ENCODE measurements around the gene CYP26A1. TPM values are rescaled to one million over a fixed set of nuclear protein-coding genes. Genes with fewer than 3 reads are reported as not detected.

Gene CYP26A1
- total and polyA plus RNA-seq, 2 donors (not counting 1 experiment from before 2014, with no cell fraction given): under 0.01 TPM; not detected in 1

- no peak for DNase-seq (ENCODE audit: low read depth in 2 of 2)
- Histone ChIP-seq H3K9me3 (ENCODE audit: control insufficient read depth, insufficient read depth, low read depth, low read length) (no peaks in the 10 kb centered on the region), H3K4me3 (replicated peaks in 1 of 4; ENCODE audit: control extremely low read depth in 1 of 4, insufficient read depth in 1 of 4, low read depth in 3 of 4, low read length in 4 of 4) (peak overlapping the region in 3 of 4 experiments; percentile 30 to 49 (median 39)), H3K4me1 (ENCODE audit: control insufficient read depth, extremely low read depth, insufficient read depth, low read length) (no peaks in the 10 kb centered on the region), H4K20me1 (ENCODE audit: control insufficient read depth, extremely low read depth, insufficient read depth, low read length) (no peaks in the 10 kb centered on the region), H3K9ac (ENCODE audit: insufficient read depth, low read length) (no peak overlapping the region), H3K27me3 (ENCODE audit: control insufficient read depth, insufficient read depth, low read length) (peaks cover 66% of the 10 kb centered on the region), H3K36me3 (ENCODE audit: control insufficient read depth, insufficient read depth, low read length) (no peaks in the 10 kb centered on the region), H3K79me2 (ENCODE audit: control insufficient read depth, insufficient read depth, low read length) (no peaks in the 10 kb centered on the region), H3K27ac (ENCODE audit: insufficient read depth, low read length) (no peak overlapping the region), H3K4me2 (ENCODE audit: extremely low read depth, insufficient read depth, low read length) (peak overlapping the region; percentile 72), H2AFZ (ENCODE audit: low read length) (no peak overlapping the region)
- TF ChIP-seq, protein P1, sequence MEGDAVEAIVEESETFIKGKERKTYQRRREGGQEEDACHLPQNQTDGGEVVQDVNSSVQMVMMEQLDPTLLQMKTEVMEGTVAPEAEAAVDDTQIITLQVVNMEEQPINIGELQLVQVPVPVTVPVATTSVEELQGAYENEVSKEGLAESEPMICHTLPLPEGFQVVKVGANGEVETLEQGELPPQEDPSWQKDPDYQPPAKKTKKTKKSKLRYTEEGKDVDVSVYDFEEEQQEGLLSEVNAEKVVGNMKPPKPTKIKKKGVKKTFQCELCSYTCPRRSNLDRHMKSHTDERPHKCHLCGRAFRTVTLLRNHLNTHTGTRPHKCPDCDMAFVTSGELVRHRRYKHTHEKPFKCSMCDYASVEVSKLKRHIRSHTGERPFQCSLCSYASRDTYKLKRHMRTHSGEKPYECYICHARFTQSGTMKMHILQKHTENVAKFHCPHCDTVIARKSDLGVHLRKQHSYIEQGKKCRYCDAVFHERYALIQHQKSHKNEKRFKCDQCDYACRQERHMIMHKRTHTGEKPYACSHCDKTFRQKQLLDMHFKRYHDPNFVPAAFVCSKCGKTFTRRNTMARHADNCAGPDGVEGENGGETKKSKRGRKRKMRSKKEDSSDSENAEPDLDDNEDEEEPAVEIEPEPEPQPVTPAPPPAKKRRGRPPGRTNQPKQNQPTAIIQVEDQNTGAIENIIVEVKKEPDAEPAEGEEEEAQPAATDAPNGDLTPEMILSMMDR (conservative IDR thresholded peaks at IDR 0.05 in 1 of 2, IDR thresholded peaks at IDR 0.05 in 1 of 2; ENCODE audit: low read depth in 1 of 2, low read length in 2 of 2): no peak
- peak; percentile 56 for TF ChIP-seq EZH2 (IDR thresholded peaks at IDR 0.05; ENCODE audit: low read length, missing control alignments)
Measured at GRCh38 chr10:93063144-93063976, 10.3 kb upstream of the CYP26A1 start.

GRCh38 chr10:93063977-93064660 lies 9.6 kb upstream of the CYP26A1 start:
- DNase-seq (ENCODE audit: low read depth in 2 of 2): no peak
- H3K9me3 ChIP-seq (ENCODE audit: control insufficient read depth, insufficient read depth, low read depth, low read length): no peaks in the 10 kb centered on the region
- no peak for TF ChIP-seq EZH2 (IDR thresholded peaks at IDR 0.05; ENCODE audit: low read length, missing control alignments)
- TF ChIP-seq, protein P1 (conservative IDR thresholded peaks at IDR 0.05 in 1 of 2, IDR thresholded peaks at IDR 0.05 in 1 of 2; ENCODE audit: low read depth in 1 of 2, low read length in 2 of 2): no peak
- no peak overlapping the region for H3K4me3 ChIP-seq (replicated peaks in 1 of 4; ENCODE audit: control extremely low read depth in 1 of 4, insufficient read depth in 1 of 4, low read depth in 3 of 4, low read length in 4 of 4)
- H3K27me3 ChIP-seq (ENCODE audit: control insufficient read depth, insufficient read depth, low read length): peaks cover 73% of the 10 kb centered on the region
- no peak overlapping the region for H3K4me2 ChIP-seq (ENCODE audit: extremely low read depth, insufficient read depth, low read length)
- H3K4me1 ChIP-seq (ENCODE audit: control insufficient read depth, extremely low read depth, insufficient read depth, low read length): no peaks in the 10 kb centered on the region
- H2AFZ ChIP-seq (ENCODE audit: low read length): no peak overlapping the region
- no peak overlapping the region for H3K27ac ChIP-seq (ENCODE audit: insufficient read depth, low read length)
- H3K79me2 ChIP-seq (ENCODE audit: control insufficient read depth, insufficient read depth, low read length): no peaks in the 10 kb centered on the region
- H3K36me3 ChIP-seq (ENCODE audit: control insufficient read depth, insufficient read depth, low read length): no peaks in the 10 kb centered on the region
- no peaks in the 10 kb centered on the region for H4K20me1 ChIP-seq (ENCODE audit: control insufficient read depth, extremely low read depth, insufficient read depth, low read length)
- H3K9ac ChIP-seq (ENCODE audit: insufficient read depth, low read length): no peak overlapping the region

GRCh38 chr10:93064874-93065660 lies 8.6 kb upstream of the CYP26A1 start:
- Histone ChIP-seq H4K20me1 (ENCODE audit: control insufficient read depth, extremely low read depth, insufficient read depth, low read length) (no peaks in the 10 kb centered on the region), H3K79me2 (ENCODE audit: control insufficient read depth, insufficient read depth, low read length) (no peaks in the 10 kb centered on the region), H3K4me3 (replicated peaks in 1 of 4; ENCODE audit: control extremely low read depth in 1 of 4, insufficient read depth in 1 of 4, low read depth in 3 of 4, low read length in 4 of 4) (no peak overlapping the region), H3K9ac (ENCODE audit: insufficient read depth, low read length) (no peak overlapping the region), H3K4me2 (ENCODE audit: extremely low read depth, insufficient read depth, low read length) (no peak overlapping the region), H3K27me3 (ENCODE audit: control insufficient read depth, insufficient read depth, low read length) (peaks cover 75% of the 10 kb centered on the region), H3K4me1 (ENCODE audit: control insufficient read depth, extremely low read depth, insufficient read depth, low read length) (no peaks in the 10 kb centered on the region), H3K36me3 (ENCODE audit: control insufficient read depth, insufficient read depth, low read length) (no peaks in the 10 kb centered on the region), H3K9me3 (ENCODE audit: control insufficient read depth, insufficient read depth, low read depth, low read length) (no peaks in the 10 kb centered on the region), H2AFZ (ENCODE audit: low read length) (no peak overlapping the region), H3K27ac (ENCODE audit: insufficient read depth, low read length) (no peak overlapping the region)
- no peak for TF ChIP-seq EZH2 (IDR thresholded peaks at IDR 0.05; ENCODE audit: low read length, missing control alignments)
- TF ChIP-seq, protein P1 (conservative IDR thresholded peaks at IDR 0.05 in 1 of 2, IDR thresholded peaks at IDR 0.05 in 1 of 2; ENCODE audit: low read depth in 1 of 2, low read length in 2 of 2): no peak
- no peak for DNase-seq (ENCODE audit: low read depth in 2 of 2)

All from fibroblast of lung (primary cell).